Loucy (cell line): ENCODE data around the gene MYH9.

Source experiments
- H2AFZ ChIP-seq: fragments of 200-600 bp; sonication (generic); 2 replicates; pipeline ENCODE4 v1.6.0; 2016; ENCODE audit warnings: antibody characterized with exemption, mild to moderate bottlenecking, low read length, moderate library complexity
- H3F3A ChIP-seq: fragments of 200-600 bp; 2 replicates; pipeline ENCODE4 v1.6.0; 2016; ENCODE audit warnings: antibody characterized with exemption, low read depth, mild to moderate bottlenecking
- H3K27me3 ChIP-seq: fragments of 200-600 bp; sonication (generic); 2 replicates; pipeline ENCODE4 v1.6.1; 2014; ENCODE audit warnings: low read length, mild to moderate bottlenecking; ENCODE audit not compliant: insufficient read depth, poor library complexity, severe bottlenecking
- H3K36me3 ChIP-seq: fragments of 200-600 bp; sonication (generic); 2 replicates; pipeline ENCODE4 v1.6.1; 2016; ENCODE audit warnings: low read length; ENCODE audit not compliant: insufficient read depth
- H3K4me1 ChIP-seq: fragments of 200-600 bp; sonication (generic); 2 replicates; pipeline ENCODE4 v1.5.1; 2014; ENCODE audit warnings: low read length, mild to moderate bottlenecking; ENCODE audit not compliant: insufficient read depth, poor library complexity, severe bottlenecking
- H3K4me2 ChIP-seq: fragments of 200-600 bp; sonication (generic); 2 replicates; pipeline ENCODE4 v1.6.0; 2014; ENCODE audit warnings: antibody characterized with exemption, low read length, low read depth, mild to moderate bottlenecking; ENCODE audit not compliant: poor library complexity, severe bottlenecking
- H3K4me3 ChIP-seq: fragments of 200-600 bp; sonication (generic); 2 replicates; pipeline ENCODE4 v1.5.1; 2014; ENCODE audit warnings: low read length, mild to moderate bottlenecking, mixed read lengths; ENCODE audit not compliant: poor library complexity, severe bottlenecking
- H3K79me2 ChIP-seq: fragments of 200-600 bp; sonication (generic); 2 replicates; pipeline ENCODE4 v1.6.1; 2014; ENCODE audit warnings: low read length; ENCODE audit not compliant: insufficient read depth
- H3K9ac ChIP-seq: fragments of 200-600 bp; sonication (generic); 2 replicates; pipeline ENCODE4 v1.6.0; 2014; ENCODE audit warnings: mild to moderate bottlenecking, low read depth, low read length, moderate library complexity; ENCODE audit not compliant: poor library complexity, severe bottlenecking
- H3K9me2 ChIP-seq: fragments of 200-600 bp; sonication (generic); replicated peaks from 2 replicates; pipeline ENCODE4 v1.6.1; 2016; ENCODE audit warnings: low read depth, low read length, mixed read lengths
- H3K9me3 ChIP-seq: fragments of 200-600 bp; sonication (generic); 2 replicates; pipeline ENCODE4 v1.6.1; 2014; ENCODE audit warnings: mild to moderate bottlenecking, antibody characterized with exemption, low read length, low read depth; ENCODE audit not compliant: insufficient read depth
- H4K20me1 ChIP-seq: fragments of 200-600 bp; sonication (generic); 2 replicates; pipeline ENCODE4 v1.6.0; 2014; ENCODE audit warnings: antibody characterized with exemption, low read length, mild to moderate bottlenecking; ENCODE audit not compliant: insufficient read depth, poor library complexity, severe bottlenecking
- CTCF ChIP-seq: fragments of 200-600 bp; sonication (generic); conservative IDR thresholded peaks from 2 replicates; pipeline ENCODE4 v1.5.1; 2014; ENCODE audit warnings: mild to moderate bottlenecking, antibody characterized with exemption, low read length
- EZH2phosphoT487 ChIP-seq: fragments of 200-600 bp; IDR thresholded peaks from 2 replicates; pipeline ENCODE4 v1.6.1; 2018; ENCODE audit warnings: antibody characterized with exemption, mild to moderate bottlenecking, moderate library complexity, borderline replicate concordance

MYH9 gene

GRCh38 chr22:36326178-36327161 is 61.3 kb downstream of the MYH9 start:
- Histone ChIP-seq H3K4me3 (no peak overlapping the region), H2AFZ (no peak overlapping the region), H3K9me3 (no peaks in the 10 kb centered on the region), H3K36me3 (peaks cover 83% of the 10 kb centered on the region), H3K9me2 (no peaks in the 10 kb centered on the region), H3K79me2 (peaks cover 85% of the 10 kb centered on the region), H3K4me2 (no peak overlapping the region), H4K20me1 (peaks cover 13% of the 10 kb centered on the region), H3F3A (peaks cover 24% of the 10 kb centered on the region), H3K9ac (peak overlapping the region; percentile 96), H3K4me1 (peaks cover 42% of the 10 kb centered on the region), H3K27me3 (no peaks in the 10 kb centered on the region)
- TF ChIP-seq CTCF: no peak

- Histone ChIP-seq H3F3A (peaks cover 21% of the 10 kb centered on the region), H3K4me2 (no peak overlapping the region), H2AFZ (no peak overlapping the region), H3K9me3 (no peaks in the 10 kb centered on the region), H3K36me3 (peaks cover 86% of the 10 kb centered on the region), H4K20me1 (peaks cover 13% of the 10 kb centered on the region), H3K79me2 (peaks cover 75% of the 10 kb centered on the region), H3K27me3 (no peaks in the 10 kb centered on the region), H3K9ac (no peak overlapping the region), H3K4me1 (peaks cover 32% of the 10 kb centered on the region), H3K4me3 (no peak overlapping the region), H3K9me2 (no peaks in the 10 kb centered on the region)
- no peak for TF ChIP-seq CTCF
- no peak for TF ChIP-seq EZH2phosphoT487
Observed at GRCh38 chr22:36325154-36326031, 62.4 kb downstream of the MYH9 start.

GRCh38 chr22:36324414-36324813 is 63.4 kb downstream of the MYH9 start:
- H3K79me2 ChIP-seq: peaks cover 65% of the 10 kb centered on the region
- H3K4me1 ChIP-seq: peaks cover 22% of the 10 kb centered on the region
- H3K4me2 ChIP-seq: no peak overlapping the region
- H3K9me2 ChIP-seq: no peaks in the 10 kb centered on the region
- no peak overlapping the region for H3K9ac ChIP-seq
- H3F3A ChIP-seq: peaks cover 11% of the 10 kb centered on the region
- no peak for TF ChIP-seq CTCF
- TF ChIP-seq EZH2phosphoT487: no peak
- peaks cover 88% of the 10 kb centered on the region for H3K36me3 ChIP-seq
- H3K9me3 ChIP-seq: no peaks in the 10 kb centered on the region
- H3K4me3 ChIP-seq: no peak overlapping the region
- no peaks in the 10 kb centered on the region for H3K27me3 ChIP-seq
- H4K20me1 ChIP-seq: peaks cover 13% of the 10 kb centered on the region
- no peak overlapping the region for H2AFZ ChIP-seq
